Measurements from ENCODE around the gene NELL2. TPM values are rescaled to one million over a fixed set of nuclear protein-coding genes. Genes with fewer than 3 reads are reported as not detected.

NELL2 gene
- total and polyA plus RNA-seq, 9 of the 15 experiments (the other 6 are each of a cell fraction or from before 2014, with no cell fraction given), result 0.32 to 1.1 (median 0.53) TPM

DNA sequence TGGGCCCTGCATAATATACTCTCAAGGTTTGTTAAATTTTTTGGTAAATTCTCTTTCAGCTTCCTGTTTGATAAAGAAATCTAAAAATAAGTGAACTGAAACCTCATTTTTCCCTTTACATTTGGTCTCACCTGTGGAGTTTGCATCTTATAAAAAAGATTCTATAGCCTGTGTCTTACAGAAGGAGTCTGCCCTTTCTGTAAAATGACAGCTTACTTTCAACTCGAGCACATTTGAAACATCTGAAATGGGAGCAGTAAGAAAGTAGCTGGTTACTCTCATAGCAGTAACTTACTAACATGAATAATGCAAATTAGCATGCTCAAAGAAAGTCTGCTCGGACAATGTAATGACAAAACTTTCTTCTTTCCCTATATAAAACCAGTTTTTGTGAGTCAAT is 155.8 kb downstream of the NELL2 start:
- POLR2A ChIA-PET, result no interaction called here
- H3K4me3 ChIP-seq, result no peak overlapping the region
- H4K20me1 ChIP-seq (replicated peaks; ENCODE audit: control insufficient read depth, insufficient read depth, low read length), result no peaks in the 10 kb centered on the region
- no peaks in the 10 kb centered on the region for H3K79me2 ChIP-seq (ENCODE audit: control insufficient read depth, insufficient read depth, low read length)
- DNase-seq (ENCODE audit: extremely low read depth in 1 of 4, low spot score in 3 of 4) (no peak), ATAC-seq (no peak), FAIRE-seq (no peak)
- TF ChIP-seq MCM3 (IDR thresholded peaks at IDR 0.05) (no peak), POLR2AphosphoS2 (IDR thresholded peaks at IDR 0.05; ENCODE audit: low read length) (no peak), RFX5 (IDR thresholded peaks at IDR 0.05; ENCODE audit: low read depth, low read length) (no peak), MED1 (CRISPR knock-in tag; IDR thresholded peaks at IDR 0.05; ENCODE audit: borderline replicate concordance) (no peak), U2AF1 (optimal IDR thresholded peaks at IDR 0.05; ENCODE audit: low read depth, low read length) (no peak), ZNF146 (CRISPR knock-in tag; IDR thresholded peaks at IDR 0.05; ENCODE audit: unreplicated experiment) (no peak), POU5F1 (IDR thresholded peaks at IDR 0.05; ENCODE audit: borderline replicate concordance, low read depth, low read length, partially characterized antibody) (no peak), ZNF431 (CRISPR knock-in tag; IDR thresholded peaks at IDR 0.05) (no peak), KDM1A (IDR thresholded peaks at IDR 0.05) (no peak), ZSCAN32 (CRISPR knock-in tag; IDR thresholded peaks at IDR 0.05) (no peak), NR1H2 (CRISPR knock-in tag; IDR thresholded peaks at IDR 0.05) (no peak)
- TF ChIP-seq, protein P1, sequence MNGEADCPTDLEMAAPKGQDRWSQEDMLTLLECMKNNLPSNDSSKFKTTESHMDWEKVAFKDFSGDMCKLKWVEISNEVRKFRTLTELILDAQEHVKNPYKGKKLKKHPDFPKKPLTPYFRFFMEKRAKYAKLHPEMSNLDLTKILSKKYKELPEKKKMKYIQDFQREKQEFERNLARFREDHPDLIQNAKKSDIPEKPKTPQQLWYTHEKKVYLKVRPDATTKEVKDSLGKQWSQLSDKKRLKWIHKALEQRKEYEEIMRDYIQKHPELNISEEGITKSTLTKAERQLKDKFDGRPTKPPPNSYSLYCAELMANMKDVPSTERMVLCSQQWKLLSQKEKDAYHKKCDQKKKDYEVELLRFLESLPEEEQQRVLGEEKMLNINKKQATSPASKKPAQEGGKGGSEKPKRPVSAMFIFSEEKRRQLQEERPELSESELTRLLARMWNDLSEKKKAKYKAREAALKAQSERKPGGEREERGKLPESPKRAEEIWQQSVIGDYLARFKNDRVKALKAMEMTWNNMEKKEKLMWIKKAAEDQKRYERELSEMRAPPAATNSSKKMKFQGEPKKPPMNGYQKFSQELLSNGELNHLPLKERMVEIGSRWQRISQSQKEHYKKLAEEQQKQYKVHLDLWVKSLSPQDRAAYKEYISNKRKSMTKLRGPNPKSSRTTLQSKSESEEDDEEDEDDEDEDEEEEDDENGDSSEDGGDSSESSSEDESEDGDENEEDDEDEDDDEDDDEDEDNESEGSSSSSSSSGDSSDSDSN (IDR thresholded peaks at IDR 0.05; ENCODE audit: borderline replicate concordance in 1 of 2, low read depth in 2 of 2, low read length in 2 of 2), result no peak
- TF ChIP-seq, protein P2, sequence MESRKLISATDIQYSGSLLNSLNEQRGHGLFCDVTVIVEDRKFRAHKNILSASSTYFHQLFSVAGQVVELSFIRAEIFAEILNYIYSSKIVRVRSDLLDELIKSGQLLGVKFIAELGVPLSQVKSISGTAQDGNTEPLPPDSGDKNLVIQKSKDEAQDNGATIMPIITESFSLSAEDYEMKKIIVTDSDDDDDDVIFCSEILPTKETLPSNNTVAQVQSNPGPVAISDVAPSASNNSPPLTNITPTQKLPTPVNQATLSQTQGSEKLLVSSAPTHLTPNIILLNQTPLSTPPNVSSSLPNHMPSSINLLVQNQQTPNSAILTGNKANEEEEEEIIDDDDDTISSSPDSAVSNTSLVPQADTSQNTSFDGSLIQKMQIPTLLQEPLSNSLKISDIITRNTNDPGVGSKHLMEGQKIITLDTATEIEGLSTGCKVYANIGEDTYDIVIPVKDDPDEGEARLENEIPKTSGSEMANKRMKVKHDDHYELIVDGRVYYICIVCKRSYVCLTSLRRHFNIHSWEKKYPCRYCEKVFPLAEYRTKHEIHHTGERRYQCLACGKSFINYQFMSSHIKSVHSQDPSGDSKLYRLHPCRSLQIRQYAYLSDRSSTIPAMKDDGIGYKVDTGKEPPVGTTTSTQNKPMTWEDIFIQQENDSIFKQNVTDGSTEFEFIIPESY (CRISPR knock-in tag; IDR thresholded peaks at IDR 0.05), result no peak
- CTCF ChIA-PET (ENCODE audit: low intra/inter-chr PET ratio), result no interaction called here
- no peaks in the 10 kb centered on the region for H3K9me3 ChIP-seq (replicated peaks; ENCODE audit: control insufficient read depth, insufficient read depth, low read depth, low read length)
- WGBS (ENCODE audit: insufficient coverage, low coverage, missing lambda C conversion rate), result 0% methylated on average over 2 of the region's 2 CpGs
- H3K27ac ChIP-seq (ENCODE audit: extremely low read depth, low read depth, low read length), result no peak overlapping the region
- H3K4me2 ChIP-seq (ENCODE audit: insufficient read depth, low read length), result no peak overlapping the region
- intact Hi-C loops (cut with micrococcal nuclease), result no loop called here
- H2AFZ ChIP-seq (ENCODE audit: low read depth, low read length), result no peak overlapping the region
- in situ Hi-C loops (cut with MboI), result no loop called here
- BruUV-seq (replicated peaks), result no TSS peak
- H3K4me1 ChIP-seq (replicated peaks in 1 of 2; ENCODE audit: control insufficient read depth in 2 of 2, insufficient read depth in 2 of 2, low read length in 2 of 2), result no peaks in the 10 kb centered on the region
- no peaks in the 10 kb centered on the region for H3K36me3 ChIP-seq (ENCODE audit: control insufficient read depth, insufficient read depth, low read length)
- no peaks in the 10 kb centered on the region for H3K27me3 ChIP-seq (ENCODE audit: control insufficient read depth in 2 of 2, insufficient read depth in 2 of 2, low read length in 2 of 2)
- H3K9me1 ChIP-seq (ENCODE audit: control insufficient read depth, insufficient read depth, low read length), result no peaks in the 10 kb centered on the region
- H3K9ac ChIP-seq (ENCODE audit: insufficient read depth in 1 of 2, low read depth in 2 of 2, low read length in 2 of 2), result no peak overlapping the region

Measured in K562 (cell line).